ENCODE data around the gene PVR.
"Not testable (repeated sequence)": the region's sequence is repeated elsewhere in the genome, so short reads cannot be mapped to it uniquely, and the experiment has no call there.

PVR gene

GRCh38 chr19:44677019-44677811 is 33.5 kb downstream of the PVR start:
- no peak for DNase-seq

GRCh38 chr19:44680536-44680935 is 36.8 kb downstream of the PVR start:
- no peak for DNase-seq

GRCh38 chr19:44681992-44682790 is 38.5 kb downstream of the PVR start:
- no peak for DNase-seq

- DNase-seq: no peak
These were observed 39.1 kb downstream of the PVR start for GRCh38 chr19:44682807-44683206.

GRCh38 chr19:44683434-44684210 is 39.9 kb downstream of the PVR start:
- no peak for DNase-seq

GRCh38 chr19:44684396-44684795 is 40.7 kb downstream of the PVR start:
- DNase-seq: not testable (repeated sequence)

- DNase-seq: no peak
These were observed 41.5 kb downstream of the PVR start for GRCh38 chr19:44684892-44685863.

DNA sequence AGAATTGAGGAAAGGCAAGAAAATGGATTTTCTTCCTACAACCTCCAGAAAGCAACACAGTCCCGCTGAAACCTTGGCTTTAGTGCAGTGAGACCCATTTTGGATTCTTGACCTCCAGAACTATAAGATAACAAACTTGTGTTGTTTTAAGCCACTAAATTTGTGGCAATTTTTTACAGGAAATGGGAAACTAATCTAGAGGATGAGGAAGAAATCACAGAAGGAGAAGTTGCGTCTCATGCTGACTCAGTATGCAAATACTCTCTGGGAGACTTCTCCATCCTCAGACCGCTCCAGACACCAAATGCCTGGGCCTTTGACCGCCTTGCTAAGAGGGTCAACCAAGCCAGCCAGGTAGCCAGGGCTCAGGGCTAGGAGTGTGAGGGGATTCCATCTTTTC is 42.2 kb downstream of the PVR start:
- no peak for DNase-seq

GRCh38 chr19:44686896-44687295 is 43.2 kb downstream of the PVR start:
- no peak for DNase-seq

- DNase-seq: no peak
These were observed 44.2 kb downstream of the PVR start for GRCh38 chr19:44687888-44688287.

DNA sequence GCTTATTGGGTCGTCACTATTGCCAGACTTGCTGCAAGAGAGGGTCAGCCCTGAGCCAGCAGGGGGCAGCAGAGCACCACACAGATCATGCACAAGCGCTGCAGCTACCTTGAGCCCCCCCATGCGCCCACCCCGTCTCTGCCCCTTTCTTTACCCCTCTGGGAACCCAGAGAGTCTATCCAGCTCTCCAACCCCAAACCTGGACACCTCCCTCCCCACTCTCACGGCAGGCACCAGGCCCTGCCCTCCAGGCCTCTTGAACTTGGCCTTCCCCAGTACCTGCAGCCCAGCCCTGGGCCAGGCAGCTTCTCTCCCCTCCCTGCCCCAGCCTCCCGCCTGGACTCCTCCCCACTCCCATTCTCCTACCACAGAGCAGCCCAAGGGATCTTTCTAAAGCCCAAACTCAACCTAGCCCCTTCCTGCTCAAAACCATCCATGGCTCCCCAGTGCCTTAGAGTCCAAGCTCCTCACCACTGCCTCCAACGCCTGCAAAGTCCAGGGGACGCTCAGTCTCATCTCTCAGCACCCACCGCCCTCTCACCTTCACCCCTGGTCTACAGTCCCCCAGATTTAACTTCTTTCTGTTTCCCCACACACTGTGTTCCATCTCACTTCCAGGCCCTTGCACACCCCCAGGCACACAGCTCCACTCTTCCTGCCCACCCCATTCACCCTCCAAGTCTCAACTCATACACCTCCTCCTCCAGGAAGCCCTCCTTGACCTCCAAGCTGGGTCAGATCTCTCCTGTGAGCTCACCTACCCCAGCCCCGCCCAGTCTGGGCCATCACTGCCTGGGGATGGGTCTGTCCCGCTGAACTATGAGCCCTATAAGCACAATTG is 45.8 kb downstream of the PVR start:
- DNase-seq: peak; percentile 61

- no peak for DNase-seq
These were observed 46.4 kb downstream of the PVR start for GRCh38 chr19:44690131-44690440.

DNA sequence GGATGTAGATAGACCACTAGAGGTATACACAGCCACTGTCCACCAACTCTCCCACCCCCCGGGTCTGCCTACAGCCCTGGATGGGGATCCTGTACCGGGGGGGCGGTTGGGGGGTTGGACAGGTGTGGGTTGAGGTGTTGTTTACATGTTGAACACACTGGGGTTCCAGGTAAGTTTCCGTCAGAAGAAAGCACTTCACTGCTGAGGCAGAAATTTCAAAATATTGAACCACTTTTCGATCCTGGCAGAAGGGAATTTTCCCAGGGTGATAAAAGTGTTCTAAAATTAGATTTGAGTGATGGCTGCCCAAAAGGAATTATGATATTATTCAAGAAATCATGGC is 48.6 kb downstream of the PVR start:
- DNase-seq: no peak

GRCh38 chr19:44694184-44694579 is 50.5 kb downstream of the PVR start:
- no peak for DNase-seq

DNA sequence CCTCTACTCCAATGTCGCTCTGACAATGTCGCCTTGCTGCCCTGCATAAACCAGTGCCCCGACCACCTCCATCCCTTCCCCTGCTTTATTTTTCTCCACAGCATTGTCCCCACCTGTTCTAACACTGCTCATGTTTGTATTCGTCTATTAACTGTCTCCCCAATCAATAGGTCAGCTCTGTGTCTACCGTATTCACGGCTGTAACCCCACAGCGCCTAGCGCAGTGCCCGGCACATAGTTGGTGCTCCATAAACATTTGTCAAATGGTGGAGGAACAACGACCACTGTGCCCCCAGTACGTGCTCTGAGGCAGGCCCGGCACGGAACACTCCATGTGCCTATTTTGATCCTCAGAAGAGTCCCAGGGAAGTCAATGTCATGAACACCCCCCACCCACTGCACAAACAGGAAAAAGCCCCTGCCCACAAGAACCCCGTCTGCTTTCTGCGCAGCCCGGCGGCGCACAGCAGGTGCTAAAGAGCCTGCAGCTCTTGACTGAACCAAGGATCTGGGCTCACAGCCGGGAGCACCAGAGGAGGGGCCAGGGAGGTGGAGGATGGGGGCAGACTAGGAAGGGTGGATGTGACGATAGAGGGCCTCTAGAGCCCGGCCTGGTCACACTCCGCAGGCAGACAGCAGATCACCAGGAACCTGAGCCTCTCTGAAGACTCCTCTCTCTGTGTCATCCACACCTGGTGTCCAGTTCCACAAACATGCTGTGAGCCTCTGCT is 53.4 kb downstream of the PVR start:
- DNase-seq: no peak

GRCh38 chr19:44697670-44698034 is 53.9 kb downstream of the PVR start:
- DNase-seq: no peak

GRCh38 chr19:44698492-44699201 is 54.9 kb downstream of the PVR start, which contains the start of gene CEACAM16:
TSS of gene CEACAM16 (plus strand) at chr19:44699151. CDS start at chr19:44701457, 2,306 bp downstream.
- DNase-seq: no peak

DNA sequence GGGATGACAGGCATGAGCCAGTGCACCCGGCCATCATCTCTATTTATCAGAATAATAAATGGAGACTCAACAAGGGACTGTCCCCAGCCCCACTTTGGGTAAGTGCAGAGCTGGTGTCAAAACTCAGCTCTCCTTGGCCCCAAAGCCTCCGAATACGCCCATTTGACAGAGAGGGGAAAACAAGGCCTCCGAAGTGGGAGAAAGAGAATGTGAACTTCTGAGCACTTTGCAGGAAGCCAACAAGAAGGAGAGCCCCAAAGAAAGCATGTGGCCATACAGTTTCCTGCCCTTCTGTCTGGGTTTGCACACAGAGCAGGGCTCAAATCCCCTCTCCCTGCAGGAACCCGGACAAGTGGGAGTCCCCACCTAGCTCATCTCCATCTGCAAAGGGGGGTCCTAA is 56.8 kb downstream of the PVR start:
- no peak for DNase-seq

DNA sequence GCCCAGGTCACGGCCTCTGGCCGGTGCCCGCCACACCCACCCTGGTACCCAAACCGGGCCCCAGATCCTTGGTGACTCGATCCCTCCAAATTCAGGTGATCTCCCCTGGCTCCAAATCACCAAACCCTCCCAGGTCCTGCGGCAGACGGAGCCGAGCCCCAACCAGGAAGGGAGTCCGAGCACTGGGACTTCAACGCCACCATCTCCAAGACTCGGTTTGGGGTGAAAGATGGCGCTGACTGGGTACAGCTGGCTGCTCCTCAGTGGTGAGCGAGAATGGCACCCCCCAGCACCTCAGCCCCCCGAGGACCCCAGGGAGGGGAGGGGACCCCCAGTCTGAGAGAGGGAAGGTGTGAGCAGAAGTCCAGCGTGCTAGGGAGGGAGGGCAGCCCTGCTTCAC is 57.5 kb downstream of the PVR start:
- DNase-seq: no peak

GRCh38 chr19:44702551-44703176 is 59.0 kb downstream of the PVR start:
- DNase-seq: no peak

Data from left hindlimb (tissue), 1 donor.